GM19043 (cell line): ENCODE data around the gene VAPA.

Experiments used
- ATAC-seq: cut with Tn5 transposase; IDR thresholded peaks from one replicate; pipeline ENCODE4 v1.9.1; 2021; ENCODE audit warnings: low read depth; ENCODE audit not compliant: unreplicated experiment

Gene VAPA

DNA sequence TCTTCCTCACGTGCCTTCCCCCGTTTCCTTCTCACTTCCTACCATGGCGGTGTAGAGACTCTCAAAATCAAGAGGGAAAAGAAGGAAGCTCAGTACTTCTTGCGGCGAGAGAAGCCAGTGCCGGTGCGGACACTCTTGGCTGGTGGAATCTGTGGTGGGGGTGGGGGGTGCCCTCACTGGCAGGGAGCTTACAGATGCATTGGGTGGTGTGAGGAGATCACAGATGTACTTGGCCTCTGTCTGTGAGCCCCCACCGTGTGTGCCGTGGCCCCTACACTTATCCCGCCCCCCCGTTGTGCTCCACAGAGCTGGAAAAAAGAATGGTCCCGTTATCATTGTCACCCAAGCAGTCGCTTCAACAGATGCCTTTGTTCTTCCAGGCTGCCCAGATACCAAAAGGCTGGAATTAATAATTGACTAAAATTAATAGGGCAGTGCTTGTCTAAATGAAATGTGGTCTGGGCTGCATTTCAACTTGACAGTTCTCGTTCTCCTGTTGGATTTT lies 79.8 kb downstream of the VAPA start:
- no peak for ATAC-seq

DNA sequence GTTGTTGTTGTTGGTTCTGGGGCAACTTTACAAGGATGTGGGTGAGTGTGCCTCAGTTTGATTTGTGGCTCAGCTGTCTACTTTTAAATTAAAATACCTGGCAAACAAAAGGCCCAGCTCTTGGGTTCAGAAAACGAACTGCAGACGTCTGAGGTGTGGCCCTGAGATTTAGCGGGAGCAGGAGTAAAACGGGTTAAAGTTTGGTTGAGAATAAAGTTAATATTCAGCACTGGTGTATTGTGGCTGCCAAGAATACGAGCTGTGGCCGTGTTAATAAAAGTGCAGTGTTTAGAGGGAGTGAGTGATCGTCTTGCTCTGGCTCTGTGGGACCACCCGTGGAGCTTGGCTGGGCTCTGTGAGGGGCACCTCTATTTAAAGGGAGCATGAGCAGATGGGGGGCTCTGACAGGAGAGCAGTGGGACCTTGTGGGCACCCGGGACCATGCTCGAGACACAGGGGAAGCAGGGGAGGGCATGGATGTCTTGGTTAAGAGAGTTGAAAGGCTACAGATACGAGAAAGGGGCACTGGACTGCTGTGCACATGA lies 80.3 kb downstream of the VAPA start:
- ATAC-seq: no peak

GRCh38 chr18:9994701-9995235 lies 81.0 kb downstream of the VAPA start:
- ATAC-seq: no peak

GRCh38 chr18:9995631-9996030 lies 81.8 kb downstream of the VAPA start:
- no peak for ATAC-seq

DNA sequence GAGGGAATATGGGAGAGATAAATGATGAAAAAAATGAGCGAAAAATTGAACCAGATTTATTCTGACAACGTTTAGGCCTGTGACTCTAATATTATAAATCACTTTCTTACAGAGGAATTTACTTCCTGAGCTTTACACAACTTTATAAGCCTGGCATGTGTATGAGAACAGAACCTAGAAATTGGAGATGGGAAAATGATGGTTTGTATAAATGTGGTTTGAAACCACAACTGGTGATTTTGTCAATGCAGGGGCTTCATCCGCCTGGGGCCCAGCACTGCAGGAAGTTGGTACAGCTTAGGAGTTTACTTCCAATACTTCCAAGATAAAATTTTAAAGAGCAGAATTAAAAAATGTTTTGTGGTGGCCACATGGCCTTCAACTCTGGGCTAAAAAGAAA lies 82.3 kb downstream of the VAPA start:
- ATAC-seq: no peak

DNA sequence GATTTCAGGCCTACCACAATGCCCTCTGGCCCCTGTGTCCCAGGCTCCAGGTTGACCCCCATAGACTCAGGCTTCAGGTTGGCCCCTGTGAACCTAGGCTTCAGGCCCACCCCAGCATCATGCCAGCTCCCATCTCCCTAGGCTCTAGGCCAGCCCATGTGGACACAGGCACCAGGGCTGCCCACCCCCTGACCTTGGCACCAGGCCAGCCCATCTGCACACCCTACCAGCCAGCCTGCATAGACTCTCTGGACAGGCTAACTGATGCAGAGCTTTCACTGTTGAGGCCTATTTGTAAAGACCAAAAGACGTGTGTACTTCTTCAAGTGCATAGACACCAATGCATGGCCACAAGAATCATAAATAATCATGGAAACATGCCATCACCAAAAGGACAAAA lies 83.9 kb downstream of the VAPA start:
- no peak for ATAC-seq

DNA sequence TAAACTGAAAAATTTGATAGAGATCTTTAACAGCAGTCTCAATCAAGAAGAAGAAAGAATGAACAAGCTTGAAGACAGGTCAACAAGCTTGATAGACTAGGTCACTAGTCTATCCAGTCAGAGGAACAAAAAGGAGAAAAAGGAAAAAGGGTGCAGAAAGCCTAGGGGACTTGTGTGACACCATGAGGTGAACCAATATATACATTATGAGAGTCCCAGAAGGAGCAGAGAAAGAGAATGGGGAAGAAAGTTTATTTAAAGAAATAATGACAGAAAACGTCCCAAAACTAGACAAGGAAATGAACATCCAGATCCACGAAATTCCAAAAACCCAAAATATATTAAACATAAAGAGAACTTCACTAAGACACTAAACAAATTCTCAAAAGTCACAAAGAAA lies 84.5 kb downstream of the VAPA start:
- ATAC-seq: no peak

GRCh38 chr18:10002280-10002679 lies 88.5 kb downstream of the VAPA start:
- ATAC-seq: no peak

GRCh38 chr18:10003281-10003680 lies 89.5 kb downstream of the VAPA start:
- ATAC-seq: no peak

GRCh38 chr18:10003866-10004265 lies 90.0 kb downstream of the VAPA start:
- no peak for ATAC-seq

DNA sequence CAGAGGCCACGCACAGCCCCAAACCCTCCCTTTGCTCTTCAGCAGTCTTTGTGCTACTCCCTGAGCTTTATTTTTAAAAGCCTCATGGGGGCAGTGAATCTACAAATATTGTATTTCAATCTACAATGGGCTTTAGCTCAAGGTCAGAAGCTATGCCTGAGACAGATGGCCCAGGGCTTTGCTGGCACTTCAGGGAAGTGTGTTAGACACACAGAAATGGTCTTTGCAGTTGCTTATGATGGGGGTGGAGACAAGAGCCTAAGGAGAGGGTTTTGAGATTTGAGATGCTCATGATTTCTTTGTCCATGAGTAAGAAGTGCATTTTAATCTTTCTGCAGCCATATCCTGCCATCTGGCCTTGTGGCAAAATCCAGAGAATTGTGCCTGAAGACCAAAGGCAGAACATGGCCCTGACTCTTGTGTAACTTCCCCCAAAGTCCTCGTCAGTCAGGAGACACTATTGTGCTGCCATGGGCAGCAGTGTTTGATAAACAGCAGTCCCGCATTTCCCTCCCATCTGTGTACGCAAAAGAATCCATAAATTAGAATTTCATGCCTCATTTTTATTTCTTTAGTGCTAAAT lies 92.6 kb downstream of the VAPA start:
- no peak for ATAC-seq

DNA sequence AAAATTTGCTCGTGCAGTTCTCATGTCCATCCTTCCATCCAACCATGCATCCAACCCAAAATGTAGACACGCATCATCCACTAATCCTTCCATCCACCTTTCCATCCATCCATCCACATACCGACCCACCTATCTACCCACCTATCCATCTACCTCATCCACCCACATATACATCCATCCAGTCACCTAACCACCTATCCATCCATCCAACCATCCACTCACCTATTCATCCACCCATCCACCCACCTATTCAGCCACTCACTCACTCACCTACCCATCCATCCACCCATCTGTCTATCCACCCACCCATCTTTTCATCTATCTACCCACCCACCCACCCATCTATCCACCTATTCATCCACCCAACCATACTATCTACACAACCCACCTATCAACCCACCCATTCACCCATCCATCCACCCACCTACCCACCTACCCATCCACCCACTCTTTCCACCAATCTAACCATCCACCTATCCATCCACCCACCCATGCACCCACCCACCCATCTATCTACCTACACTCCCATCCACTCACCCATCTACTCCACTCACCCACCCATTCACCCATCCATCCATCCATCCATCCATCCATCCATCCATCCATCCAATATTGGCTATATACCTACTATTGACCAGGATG lies 94.3 kb downstream of the VAPA start:
- no peak for ATAC-seq
